Breast epithelium (tissue), 3 donors: Measurements from ENCODE around the gene ATG7.

Experiments used
- POLR2AphosphoS5 ChIP-seq, 3 donors: sonication (generic); formaldehyde crosslinking; IDR thresholded peaks; one replicate each; pipeline ENCODE4 v1.6.1; 2017; ENCODE audit warnings: antibody characterized with exemption in 3 of 3
- TF ChIP-seq, protein P1 (sequence below), 3 donors: fragments of 450-650 bp; IDR thresholded peaks; one replicate each; pipeline ENCODE4 v1.5.1; 2016 to 2017; ENCODE audit warnings: antibody characterized with exemption in 3 of 3, mild to moderate bottlenecking in 3 of 3, moderate library complexity in 3 of 3

DNA sequence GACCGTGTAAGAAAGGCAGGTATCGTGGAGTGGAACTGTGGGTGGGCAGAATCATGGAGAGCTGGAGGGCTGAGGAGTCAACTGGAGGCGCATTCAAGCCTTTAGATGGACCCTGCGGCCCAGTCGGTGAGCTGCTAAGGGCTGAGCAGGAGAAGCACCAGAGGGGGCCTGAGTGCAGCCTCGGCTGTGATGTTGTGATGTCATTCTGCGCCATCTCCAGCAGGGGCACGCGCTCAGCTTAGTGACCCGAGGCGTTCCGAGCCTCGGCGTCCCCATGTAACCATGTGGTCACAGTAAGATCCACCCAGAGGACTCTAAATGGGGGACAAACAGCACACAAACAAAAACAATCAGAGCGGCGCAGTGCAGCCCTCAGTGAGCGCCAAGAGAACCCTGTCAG, 294.7 kb downstream of the ATG7 start:
- TF ChIP-seq, protein P1, sequence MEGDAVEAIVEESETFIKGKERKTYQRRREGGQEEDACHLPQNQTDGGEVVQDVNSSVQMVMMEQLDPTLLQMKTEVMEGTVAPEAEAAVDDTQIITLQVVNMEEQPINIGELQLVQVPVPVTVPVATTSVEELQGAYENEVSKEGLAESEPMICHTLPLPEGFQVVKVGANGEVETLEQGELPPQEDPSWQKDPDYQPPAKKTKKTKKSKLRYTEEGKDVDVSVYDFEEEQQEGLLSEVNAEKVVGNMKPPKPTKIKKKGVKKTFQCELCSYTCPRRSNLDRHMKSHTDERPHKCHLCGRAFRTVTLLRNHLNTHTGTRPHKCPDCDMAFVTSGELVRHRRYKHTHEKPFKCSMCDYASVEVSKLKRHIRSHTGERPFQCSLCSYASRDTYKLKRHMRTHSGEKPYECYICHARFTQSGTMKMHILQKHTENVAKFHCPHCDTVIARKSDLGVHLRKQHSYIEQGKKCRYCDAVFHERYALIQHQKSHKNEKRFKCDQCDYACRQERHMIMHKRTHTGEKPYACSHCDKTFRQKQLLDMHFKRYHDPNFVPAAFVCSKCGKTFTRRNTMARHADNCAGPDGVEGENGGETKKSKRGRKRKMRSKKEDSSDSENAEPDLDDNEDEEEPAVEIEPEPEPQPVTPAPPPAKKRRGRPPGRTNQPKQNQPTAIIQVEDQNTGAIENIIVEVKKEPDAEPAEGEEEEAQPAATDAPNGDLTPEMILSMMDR (IDR thresholded peaks at IDR 0.05), result no peak
- no peak for TF ChIP-seq POLR2AphosphoS5 (IDR thresholded peaks at IDR 0.05)
